ENCODE measurements around the gene UMAD1.

Gene UMAD1

GRCh38 chr7:7830122-7830878, 189.7 kb downstream of the UMAD1 start:
- DNase-seq (ENCODE audit: insufficient read length, low spot score) (no peak), FAIRE-seq (peak; percentile 66)
- TF ChIP-seq POLR2A (IDR thresholded peaks at IDR 0.05; ENCODE audit: low read depth, low read length), result no peak

- no peak for TF ChIP-seq POLR2A (IDR thresholded peaks at IDR 0.05; ENCODE audit: low read depth, low read length)
- peak; percentile 71 for FAIRE-seq
- no peak for DNase-seq (ENCODE audit: insufficient read length, low spot score)
These were observed 192.0 kb downstream of the UMAD1 start for GRCh38 chr7:7832518-7832917.

GRCh38 chr7:7834761-7835160, 194.2 kb downstream of the UMAD1 start:
- TF ChIP-seq POLR2A (IDR thresholded peaks at IDR 0.05; ENCODE audit: low read depth, low read length), result no peak
- DNase-seq (ENCODE audit: insufficient read length, low spot score), result no peak
- FAIRE-seq, result peak; percentile 89

- DNase-seq (ENCODE audit: insufficient read length, low spot score) (no peak), FAIRE-seq (no peak)
- no peak for TF ChIP-seq POLR2A (IDR thresholded peaks at IDR 0.05; ENCODE audit: low read depth, low read length)
These were observed 200.5 kb downstream of the UMAD1 start for GRCh38 chr7:7841027-7841426.

GRCh38 chr7:7843240-7843639, 202.7 kb downstream of the UMAD1 start:
- no peak for TF ChIP-seq POLR2A (IDR thresholded peaks at IDR 0.05; ENCODE audit: low read depth, low read length)
- DNase-seq (ENCODE audit: insufficient read length, low spot score) (no peak), FAIRE-seq (no peak)

- peak; percentile 48 for FAIRE-seq
- DNase-seq (ENCODE audit: insufficient read length, low spot score), result no peak
- no peak for TF ChIP-seq POLR2A (IDR thresholded peaks at IDR 0.05; ENCODE audit: low read depth, low read length)
These were observed 203.4 kb downstream of the UMAD1 start for GRCh38 chr7:7843972-7844371.

- DNase-seq (ENCODE audit: insufficient read length, low spot score) (no peak), FAIRE-seq (peak; percentile 38)
- TF ChIP-seq POLR2A (IDR thresholded peaks at IDR 0.05; ENCODE audit: low read depth, low read length), result no peak
These were observed 207.7 kb downstream of the UMAD1 start for GRCh38 chr7:7848246-7848645.

- TF ChIP-seq POLR2A (IDR thresholded peaks at IDR 0.05; ENCODE audit: low read depth, low read length), result no peak
- DNase-seq (ENCODE audit: insufficient read length, low spot score) (no peak), FAIRE-seq (peak; percentile 95)
These were observed 208.3 kb downstream of the UMAD1 start for GRCh38 chr7:7848892-7849291.

- no peak for DNase-seq (ENCODE audit: insufficient read length, low spot score)
- FAIRE-seq, result no peak
- no peak for TF ChIP-seq POLR2A (IDR thresholded peaks at IDR 0.05; ENCODE audit: low read depth, low read length)
These were observed 209.6 kb downstream of the UMAD1 start for GRCh38 chr7:7850150-7850549.

- peak; percentile 66 for FAIRE-seq
- DNase-seq (ENCODE audit: insufficient read length, low spot score), result no peak
- TF ChIP-seq POLR2A (IDR thresholded peaks at IDR 0.05; ENCODE audit: low read depth, low read length), result no peak
These were observed 210.8 kb downstream of the UMAD1 start for GRCh38 chr7:7851381-7851780.

- DNase-seq (ENCODE audit: insufficient read length, low spot score) (no peak), FAIRE-seq (peak; percentile 53)
- TF ChIP-seq POLR2A (IDR thresholded peaks at IDR 0.05; ENCODE audit: low read depth, low read length), result no peak
These were observed 211.4 kb downstream of the UMAD1 start for GRCh38 chr7:7851991-7852390.

GRCh38 chr7:7857143-7857583, 216.6 kb downstream of the UMAD1 start:
- no peak for DNase-seq (ENCODE audit: insufficient read length, low spot score)
- no peak for FAIRE-seq
- no peak for TF ChIP-seq POLR2A (IDR thresholded peaks at IDR 0.05; ENCODE audit: low read depth, low read length)

GRCh38 chr7:7858559-7858958, 218.0 kb downstream of the UMAD1 start:
- FAIRE-seq (no peak), DNase-seq (ENCODE audit: insufficient read length, low spot score) (no peak)
- TF ChIP-seq POLR2A (IDR thresholded peaks at IDR 0.05; ENCODE audit: low read depth, low read length), result no peak

GRCh38 chr7:7859411-7859810, 218.9 kb downstream of the UMAD1 start:
- TF ChIP-seq POLR2A (IDR thresholded peaks at IDR 0.05; ENCODE audit: low read depth, low read length), result no peak
- no peak for DNase-seq (ENCODE audit: insufficient read length, low spot score)

GRCh38 chr7:7861211-7861633, 220.7 kb downstream of the UMAD1 start:
- DNase-seq (ENCODE audit: insufficient read length, low spot score) (peak; percentile 44), FAIRE-seq (peak; percentile 100)
- TF ChIP-seq POLR2A (IDR thresholded peaks at IDR 0.05; ENCODE audit: low read depth, low read length), result no peak

More at GRCh38 chr7:7859411-7859810, 218.9 kb downstream of the UMAD1 start:
- no peak for FAIRE-seq
